PC-3 (cell line): Measurements from ENCODE around the gene N4BP3. TPM values are rescaled to one million over a fixed set of nuclear protein-coding genes. Genes with fewer than 3 reads are reported as not detected.
"Not testable (repeated sequence)": the region's sequence is repeated elsewhere in the genome, so short reads cannot be mapped to it uniquely, and the experiment has no call there.

ENCODE experiments used
- ATAC-seq: fragments of 200-7000 bp; cut with Tn5 transposase; 2 replicates; pipeline ENCODE4 v1.9.1; 2020; ENCODE audit warnings: mild to moderate bottlenecking, moderate library complexity
- BruUV-seq: library from RNA; stranded (reverse); fragments of 400-500 nt; replicated peaks from 2 replicates; lab custom pipeline; 2021; lab: Mats Ljungman, UMichigan
- CTCF ChIA-PET: fragments of 300-600 bp; sonication (Branson Sonifier 250); formaldehyde crosslinking; loops from one replicate; lab custom pipeline; 2022; ENCODE audit warnings: antibody characterized with exemption; lab: Charles Lee
- POLR2A ChIA-PET: fragments of 300-600 bp; sonication (Branson Sonifier 250); formaldehyde crosslinking; loops from one replicate; lab custom pipeline; 2022; ENCODE audit warnings: antibody characterized with exemption; ENCODE audit not compliant: unreplicated experiment; lab: Charles Lee
- DNase-seq: peaks from one replicate; pipeline ENCODE4 v3.0.0-alpha.2; 2015
- H2AFZ ChIP-seq: fragments of 300-600 bp; sonication (generic); 2 replicates; pipeline ENCODE4 v1.6.0; 2016; ENCODE audit warnings: antibody characterized with exemption, low read length
- H3F3A ChIP-seq: fragments of 300-600 bp; sonication (generic); one replicate; pipeline ENCODE4 v1.6.0; 2017; ENCODE audit warnings: antibody characterized with exemption, low read length, control low read depth, mild to moderate bottlenecking; ENCODE audit not compliant: unreplicated experiment
- H3K27ac ChIP-seq: fragments of 300-600 bp; sonication (generic); 2 replicates; pipeline ENCODE4 v1.5.1; 2016; ENCODE audit warnings: mild to moderate bottlenecking, low read length
- H3K27me3 ChIP-seq: fragments of 300-600 bp; sonication (generic); 2 replicates; pipeline ENCODE4 v1.6.1; 2016; ENCODE audit warnings: low read length, mixed read lengths
- H3K36me3 ChIP-seq: fragments of 300-600 bp; sonication (generic); 2 replicates; pipeline ENCODE4 v1.6.1; 2016; ENCODE audit warnings: low read depth, mixed run types, low read length, mixed read lengths
- H3K4me1 ChIP-seq: fragments of 300-600 bp; sonication (generic); 2 replicates; pipeline ENCODE4 v1.5.1; 2016; ENCODE audit warnings: low read length; ENCODE audit not compliant: insufficient read depth
- H3K4me2 ChIP-seq: fragments of 300-600 bp; sonication (generic); 2 replicates; pipeline ENCODE4 v1.6.0; 2016; ENCODE audit warnings: low read length
- H3K4me3 ChIP-seq: fragments of 300-600 bp; sonication (generic); 2 replicates; pipeline ENCODE4 v1.5.1; 2016; ENCODE audit warnings: mild to moderate bottlenecking, low read length, mixed read lengths
- H3K79me2 ChIP-seq: fragments of 300-600 bp; sonication (generic); 2 replicates; pipeline ENCODE4 v1.6.1; 2017; ENCODE audit warnings: low read length, mixed read lengths
- H3K9ac ChIP-seq: fragments of 300-600 bp; sonication (generic); 2 replicates; pipeline ENCODE4 v1.6.0; 2016; ENCODE audit warnings: mild to moderate bottlenecking, low read length
- H3K9me2 ChIP-seq: fragments of 300-600 bp; sonication (generic); replicated peaks from 2 replicates; pipeline ENCODE4 v1.6.1; 2016; ENCODE audit warnings: mixed run types, low read length, mixed read lengths
- H3K9me3 ChIP-seq: fragments of 300-600 bp; sonication (generic); 2 replicates; pipeline ENCODE4 v1.6.1; 2016; ENCODE audit warnings: low read length, mixed read lengths
- H4K20me1 ChIP-seq: fragments of 300-600 bp; sonication (generic); 2 replicates; pipeline ENCODE4 v1.6.1; 2016; ENCODE audit warnings: low read length, mixed read lengths
- CTCF ChIP-seq: fragments of 300-600 bp; sonication (generic); conservative IDR thresholded peaks from 2 replicates; pipeline ENCODE4 v1.5.1; 2017; ENCODE audit warnings: antibody characterized with exemption, low read depth, mild to moderate bottlenecking, low read length
- EZH2 ChIP-seq: fragments of 300-600 bp; sonication (generic); IDR thresholded peaks from one replicate; pipeline ENCODE4 v1.6.1; 2017; ENCODE audit warnings: antibody characterized with exemption, mild to moderate bottlenecking, low read length; ENCODE audit not compliant: unreplicated experiment
- EZH2phosphoT487 ChIP-seq: fragments of 300-600 bp; sonication (generic); IDR thresholded peaks from 2 replicates; pipeline ENCODE4 v1.6.1; 2018; ENCODE audit warnings: mild to moderate bottlenecking, antibody characterized with exemption, low read length, borderline replicate concordance
- intact Hi-C: fragments of 100-400 bp; cut with micrococcal nuclease; formaldehyde crosslinking; loops from 2 replicates; pipeline ENCODE4 v1.9.0; 2023
- total RNA-seq: library from RNA; depleted of rRNA; stranded (reverse); fragments of >200 nt; gene quantifications from 2 replicates; pipeline ENCODE4 v1.2.3, GENCODE V29; 2014

The N4BP3 gene
- total RNA-seq, 1 experiment from 2014 or later, result 0.36 TPM

GRCh38 chr5:178083922-178084321 lies 29.4 kb upstream of the N4BP3 start:
- BruUV-seq, result no TSS peak
- Histone ChIP-seq H3K27me3 (peaks cover 15% of the 10 kb centered on the region), H3K9ac (no peak overlapping the region), H3K27ac (no peak overlapping the region), H3K4me1 (peaks cover 16% of the 10 kb centered on the region), H3K4me2 (peak overlapping the region; percentile 17), H3K36me3 (no peaks in the 10 kb centered on the region), H2AFZ (no peak overlapping the region), H3K79me2 (no peaks in the 10 kb centered on the region), H3F3A (no peaks in the 10 kb centered on the region), H3K4me3 (no peak overlapping the region), H3K9me3 (no peaks in the 10 kb centered on the region), H3K9me2 (no peaks in the 10 kb centered on the region), H4K20me1 (no peaks in the 10 kb centered on the region)
- DNase-seq, result peak; percentile 73
- POLR2A ChIA-PET, result no interaction called here
- no peak for ATAC-seq
- intact Hi-C loops, result no loop called here
- CTCF ChIA-PET, result interaction anchor here (0.6 to 0.7 kb wide), 2 partner anchors 8 to 21 kb away, joined by 3 to 5 read pairs; no protein-coding TSS in a partner anchor
- no peak for TF ChIP-seq CTCF

- ChIA-PET POLR2A (no interaction called here), CTCF (interaction anchor here (0.8 kb wide), 1 partner anchor 10 kb away, joined by 3 read pairs; no protein-coding TSS in a partner anchor)
- H3K27me3 ChIP-seq, result peaks cover 11% of the 10 kb centered on the region
- H3K9me2 ChIP-seq, result no peaks in the 10 kb centered on the region
- no peaks in the 10 kb centered on the region for H3K36me3 ChIP-seq
- ATAC-seq (no peak), DNase-seq (no peak)
- H3K4me3 ChIP-seq, result no peak overlapping the region
- H4K20me1 ChIP-seq, result no peaks in the 10 kb centered on the region
- H2AFZ ChIP-seq, result no peak overlapping the region
- BruUV-seq, result no TSS peak
- no peak overlapping the region for H3K27ac ChIP-seq
- no peaks in the 10 kb centered on the region for H3K79me2 ChIP-seq
- TF ChIP-seq EZH2, result no peak
- no peak for TF ChIP-seq EZH2phosphoT487
- no peak for TF ChIP-seq CTCF
- H3K9ac ChIP-seq, result no peak overlapping the region
- H3K4me1 ChIP-seq, result peaks cover 16% of the 10 kb centered on the region
- H3K9me3 ChIP-seq, result no peaks in the 10 kb centered on the region
- intact Hi-C loops, result no loop called here
- no peaks in the 10 kb centered on the region for H3F3A ChIP-seq
- no peak overlapping the region for H3K4me2 ChIP-seq
Observed at GRCh38 chr5:178085316-178085715, 28.0 kb upstream of the N4BP3 start.

GRCh38 chr5:178086266-178086665 lies 27.1 kb upstream of the N4BP3 start:
- Histone ChIP-seq H3K36me3 (no peaks in the 10 kb centered on the region), H3K9me2 (no peaks in the 10 kb centered on the region), H3K9ac (no peak overlapping the region), H3F3A (no peaks in the 10 kb centered on the region), H3K4me3 (peak overlapping the region; percentile 30; the same call in 1 of the 2 replicates), H3K27ac (no peak overlapping the region), H3K4me2 (peak overlapping the region; percentile 65), H3K9me3 (no peaks in the 10 kb centered on the region), H4K20me1 (no peaks in the 10 kb centered on the region), H2AFZ (peak overlapping the region; percentile 18), H3K27me3 (peaks cover 6% of the 10 kb centered on the region; the same call in 1 of the 2 replicates), H3K79me2 (no peaks in the 10 kb centered on the region), H3K4me1 (peaks cover 16% of the 10 kb centered on the region)
- BruUV-seq, result no TSS peak
- CTCF ChIA-PET, result no interaction called here
- no peak for TF ChIP-seq EZH2phosphoT487
- TF ChIP-seq EZH2, result no peak
- no peak for TF ChIP-seq CTCF
- intact Hi-C loops, result no loop called here
- DNase-seq (peak; percentile 43), ATAC-seq (peak; percentile 54)
- POLR2A ChIA-PET, result interaction anchor here (0.6 kb wide), 1 partner anchor 51 kb away, joined by 3 read pairs; no protein-coding TSS in a partner anchor

GRCh38 chr5:178087199-178087598 lies 26.1 kb upstream of the N4BP3 start:
- H3K9me3 ChIP-seq, H3K79me2 ChIP-seq, H3K36me3 ChIP-seq, H3K9me2 ChIP-seq, CTCF ChIA-PET, H3K9ac ChIP-seq, H3K27ac ChIP-seq, H3K27me3 ChIP-seq, H3K4me3 ChIP-seq, H3K4me2 ChIP-seq, BruUV-seq, H2AFZ ChIP-seq, H3F3A ChIP-seq, POLR2A ChIA-PET, H4K20me1 ChIP-seq, intact Hi-C loops: not testable (repeated sequence)
- DNase-seq, result peak; percentile 67
- peak; percentile 52 for ATAC-seq
- peaks cover 16% of the 10 kb centered on the region for H3K4me1 ChIP-seq
